Hepatic stellate cell (primary cell): ENCODE data around the gene POLR3H.
A peak's percentile ranks its signal among the peaks of the same experiment; 100 is the strongest.
"Not testable (repeated sequence)": the region's sequence is repeated elsewhere in the genome, so short reads cannot be mapped to it uniquely, and the experiment has no call there.

Source experiments
- DNase-seq: peaks from one replicate; pipeline ENCODE4 v3.0.0; 2011; ENCODE audit warnings: low spot score

POLR3H gene

GRCh38 chr22:41563051-41563711 is 18.9 kb upstream of the POLR3H start:
- peak; percentile 88 for DNase-seq

DNA sequence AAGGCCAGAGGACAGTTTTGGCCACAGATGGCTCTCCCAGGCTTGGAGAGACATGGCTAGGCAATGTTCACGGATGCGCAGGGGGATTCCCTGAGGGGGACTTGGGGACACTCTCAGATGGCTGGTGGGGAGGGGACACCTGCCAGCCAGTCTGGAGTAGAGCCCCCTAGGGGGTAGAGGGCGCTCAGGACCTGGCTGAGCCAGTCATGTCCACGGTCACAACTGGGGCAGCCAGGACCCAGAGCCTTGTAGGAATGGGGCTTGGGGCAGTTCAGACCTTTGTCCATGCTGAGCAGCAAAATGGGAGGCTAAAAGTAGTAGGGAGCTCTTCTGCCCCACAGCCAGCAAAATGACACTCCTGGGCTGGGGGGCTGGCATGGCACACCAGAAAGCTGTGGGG is 18.2 kb upstream of the POLR3H start:
- no peak for DNase-seq

DNA sequence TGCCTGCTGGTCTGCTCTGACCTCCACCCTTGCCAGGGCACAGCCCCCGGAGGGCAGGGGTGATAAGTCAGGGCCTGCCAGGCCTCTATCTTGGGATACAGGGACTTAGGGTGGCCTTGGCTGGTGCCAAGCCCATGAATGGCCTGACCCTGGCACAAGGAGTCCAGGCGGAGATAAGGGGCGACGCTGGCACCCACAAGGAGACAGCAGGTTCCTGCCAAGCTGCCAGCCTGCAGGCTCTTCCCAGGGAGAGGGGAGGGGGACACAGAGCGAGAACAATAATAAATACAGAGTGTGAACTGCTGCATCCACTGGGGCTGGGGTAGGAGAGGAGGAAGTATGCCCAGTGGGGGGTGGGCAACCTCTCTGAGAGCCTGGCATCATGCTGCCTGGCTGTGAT is 17.5 kb upstream of the POLR3H start:
- DNase-seq = no peak

DNA sequence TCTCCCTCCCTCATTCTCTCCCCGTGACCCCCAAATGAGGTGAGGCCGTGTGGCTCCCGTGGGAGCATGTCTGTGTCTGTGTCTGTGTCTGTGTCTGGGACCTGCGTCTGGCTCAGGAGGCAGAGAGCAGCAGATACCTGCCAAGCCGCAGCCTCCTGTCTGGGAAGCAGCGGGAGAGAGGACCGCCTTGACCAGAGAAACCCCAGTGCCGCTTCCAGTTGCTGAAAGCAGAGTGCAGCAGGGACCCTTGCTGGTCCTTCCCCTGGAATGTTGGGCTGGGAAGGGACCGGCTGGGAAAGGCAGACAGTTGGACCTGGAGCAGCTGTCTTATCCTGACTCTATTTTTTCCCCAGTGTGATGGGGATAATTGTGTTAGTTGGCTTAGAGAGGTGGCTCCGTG is 17.1 kb upstream of the POLR3H start:
- no peak for DNase-seq

DNA sequence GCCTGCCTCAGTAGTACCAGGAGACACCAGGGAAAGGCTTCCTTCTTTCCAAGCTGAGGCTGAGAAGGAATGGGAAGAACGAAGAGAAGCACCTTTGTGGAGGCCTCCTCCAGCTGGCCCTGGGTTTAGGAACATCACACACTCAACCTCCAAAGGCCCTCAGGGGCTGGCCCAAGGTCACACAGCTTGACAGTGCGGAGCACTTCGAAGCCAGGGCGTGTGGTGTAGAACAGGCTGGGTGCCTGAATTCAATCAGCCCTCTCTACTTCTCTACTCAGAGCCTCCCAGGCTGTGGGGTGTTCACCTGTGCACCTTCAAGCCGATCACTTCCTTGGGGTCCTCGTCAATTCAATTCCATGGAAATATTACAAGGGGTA is 15.8 kb upstream of the POLR3H start:
- DNase-seq = no peak

GRCh38 chr22:41558241-41558630 is 14.0 kb upstream of the POLR3H start:
- not testable (repeated sequence) for DNase-seq

GRCh38 chr22:41557401-41558240 is 13.4 kb upstream of the POLR3H start:
- peak; percentile 94 for DNase-seq

GRCh38 chr22:41556561-41556960 is 12.3 kb upstream of the POLR3H start:
- DNase-seq = no peak

GRCh38 chr22:41555325-41555982 is 11.2 kb upstream of the POLR3H start:
- DNase-seq = no peak

GRCh38 chr22:41551877-41552582 is 7.8 kb upstream of the POLR3H start:
- DNase-seq = no peak

DNA sequence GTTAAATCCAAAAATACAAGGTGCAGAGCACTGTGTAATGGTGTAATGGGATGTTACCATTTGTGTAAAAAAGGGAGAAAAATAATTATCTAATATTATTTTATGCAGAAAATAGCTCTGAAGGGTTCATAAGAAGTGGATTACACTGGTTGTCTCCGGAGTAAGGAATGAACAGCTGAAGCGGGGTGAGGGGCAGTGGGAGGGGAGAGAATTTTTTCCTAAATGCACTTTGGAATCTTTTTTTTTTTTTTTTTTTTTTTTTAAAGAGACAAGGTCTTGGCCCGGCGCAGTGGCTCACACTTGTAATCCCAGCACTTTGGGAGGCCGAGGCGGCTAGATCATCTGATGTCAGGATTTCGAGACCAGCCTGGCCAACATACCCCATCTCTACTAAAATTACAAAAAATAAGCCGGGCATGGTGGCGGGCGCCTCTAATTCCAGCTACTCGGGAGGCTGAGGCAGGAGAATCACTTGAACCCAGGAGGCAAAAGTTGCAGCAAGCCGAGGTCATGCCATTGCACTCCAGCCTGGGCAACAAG is 6.8 kb upstream of the POLR3H start:
- no peak for DNase-seq

DNA sequence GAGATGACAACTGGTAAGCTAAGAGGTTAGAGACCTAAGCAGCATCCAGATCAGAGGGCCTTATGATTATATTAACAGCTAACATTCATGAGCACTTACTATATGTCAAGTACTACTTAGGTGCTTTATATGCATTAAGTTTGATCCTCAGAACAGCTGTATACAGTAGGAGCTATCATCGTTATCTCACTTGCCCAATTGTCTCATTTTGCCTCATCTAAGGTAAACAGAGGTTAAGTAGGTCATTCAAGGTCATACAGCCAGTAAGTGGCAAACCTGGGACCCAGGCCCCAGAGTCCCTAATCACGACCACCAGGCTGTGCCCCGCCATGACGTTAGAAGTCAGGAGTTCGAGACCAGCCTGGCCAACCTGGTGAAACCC is 4.6 kb upstream of the POLR3H start:
- DNase-seq = no peak

GRCh38 chr22:41544671-41545476 is 604 bp upstream of the POLR3H start:
- no peak for DNase-seq

GRCh38 chr22:41542224-41542623 is 2.0 kb downstream of the POLR3H start:
- no peak for DNase-seq

DNA sequence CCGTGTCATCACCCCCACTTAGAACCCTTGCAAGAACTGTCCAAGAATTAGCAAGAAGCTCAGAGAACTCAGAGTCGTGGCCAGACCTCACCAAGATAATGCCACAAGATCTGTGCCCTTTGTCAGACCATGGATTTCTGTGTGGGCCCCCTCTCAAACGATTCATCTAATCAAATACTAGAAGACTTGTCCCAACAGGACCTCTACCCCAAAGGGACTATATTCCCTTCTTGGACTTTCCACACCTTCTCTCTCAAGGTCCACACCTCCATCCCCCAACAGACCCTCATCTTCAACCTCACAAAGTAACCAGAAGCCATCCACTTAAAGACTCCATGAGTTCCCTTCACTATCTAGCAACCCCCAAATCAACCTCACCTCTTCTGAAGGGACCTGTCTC is 2.8 kb downstream of the POLR3H start:
- DNase-seq = no peak

- DNase-seq = no peak
Observed at GRCh38 chr22:41540365-41540764, 3.9 kb downstream of the POLR3H start.

- no peak for DNase-seq
Observed at GRCh38 chr22:41540006-41540315, 4.3 kb downstream of the POLR3H start.

DNA sequence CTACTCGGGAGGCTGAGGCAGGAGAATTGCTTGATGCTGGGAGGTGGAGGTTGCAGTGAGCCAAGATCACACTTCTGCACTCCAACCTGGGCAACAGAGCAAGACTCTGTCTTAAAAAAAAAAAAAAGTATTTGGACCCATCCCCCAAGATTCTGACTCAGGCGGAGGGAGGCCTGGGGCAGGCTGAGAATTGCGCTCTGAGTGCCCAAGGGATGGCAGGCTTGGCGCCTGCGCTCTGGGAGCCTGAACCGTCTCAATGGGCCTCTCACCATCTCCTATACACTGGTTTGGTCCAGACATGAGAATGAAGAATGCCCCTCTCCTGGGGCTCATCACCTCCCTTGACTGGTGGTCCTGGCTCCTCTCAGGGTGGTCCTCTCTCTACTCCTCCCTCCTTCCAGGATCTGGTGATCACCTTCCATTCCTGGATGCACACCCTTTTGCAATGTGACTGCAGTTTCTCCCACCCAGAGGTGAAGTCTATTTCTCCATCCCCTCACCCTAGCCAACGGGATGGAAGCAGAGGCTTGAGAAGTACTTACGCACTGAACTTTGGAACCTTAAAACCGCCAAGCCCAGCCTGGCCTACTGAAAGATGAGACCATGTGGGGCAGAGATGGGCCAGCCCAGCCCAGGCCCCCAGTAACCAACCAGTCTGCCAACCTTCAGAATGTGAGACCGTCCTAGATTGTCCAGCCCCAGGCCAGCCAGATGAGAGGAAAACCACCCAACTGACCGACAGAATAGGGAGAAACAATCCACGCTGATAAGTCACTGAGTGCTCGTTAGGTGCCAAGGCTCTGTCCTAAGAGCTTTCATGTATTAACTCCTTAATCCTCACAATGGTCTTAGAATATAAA is 4.9 kb downstream of the POLR3H start:
- DNase-seq = no peak

DNA sequence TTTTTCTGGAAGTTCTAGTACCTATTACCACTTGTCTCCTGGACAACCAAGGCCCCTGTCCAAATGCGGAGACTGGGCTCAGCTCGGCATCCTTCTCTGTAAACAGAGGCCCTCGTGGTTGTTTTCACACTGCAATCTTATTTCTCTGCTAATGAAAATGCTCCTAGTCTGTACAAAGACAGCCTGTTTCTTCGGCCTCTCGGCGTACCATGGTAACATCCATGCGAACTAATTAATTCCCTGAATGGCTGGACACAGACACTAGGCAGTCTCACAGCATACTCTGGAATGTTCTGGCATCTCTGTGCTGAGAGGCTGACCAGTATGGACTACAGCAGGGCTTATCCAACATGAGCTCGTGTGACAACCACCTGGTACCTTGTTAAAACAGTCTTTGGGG is 5.7 kb downstream of the POLR3H start:
- no peak for DNase-seq

GRCh38 chr22:41537203-41537602 is 7.1 kb downstream of the POLR3H start:
- DNase-seq = no peak

GRCh38 chr22:41535244-41535643 is 9.0 kb downstream of the POLR3H start:
- DNase-seq = peak; percentile 52
